LoVo (cell line): Measurements from ENCODE around the gene FNDC5.
A peak's percentile ranks its signal among the peaks of the same experiment; 100 is the strongest.
"Not testable (repeated sequence)": the region's sequence is repeated elsewhere in the genome, so short reads cannot be mapped to it uniquely, and the experiment has no call there.

Experiments
- DNase-seq: peaks from one replicate; pipeline ENCODE4 v3.0.0-alpha.2; 2016; ENCODE audit warnings: low spot score

FNDC5 gene

GRCh38 chr1:32870615-32871363 lies at the start of gene FNDC5:
TSS of gene FNDC5 (minus strand) at chr1:32870912.
- DNase-seq = no peak

- no peak for DNase-seq
Measured at GRCh38 chr1:32919811-32920733, 49.4 kb upstream of the FNDC5 start.

- DNase-seq = no peak
Measured at GRCh38 chr1:32918179-32918578, 47.5 kb upstream of the FNDC5 start.

- DNase-seq = no peak
Measured at GRCh38 chr1:32917521-32917920, 46.8 kb upstream of the FNDC5 start.

DNA sequence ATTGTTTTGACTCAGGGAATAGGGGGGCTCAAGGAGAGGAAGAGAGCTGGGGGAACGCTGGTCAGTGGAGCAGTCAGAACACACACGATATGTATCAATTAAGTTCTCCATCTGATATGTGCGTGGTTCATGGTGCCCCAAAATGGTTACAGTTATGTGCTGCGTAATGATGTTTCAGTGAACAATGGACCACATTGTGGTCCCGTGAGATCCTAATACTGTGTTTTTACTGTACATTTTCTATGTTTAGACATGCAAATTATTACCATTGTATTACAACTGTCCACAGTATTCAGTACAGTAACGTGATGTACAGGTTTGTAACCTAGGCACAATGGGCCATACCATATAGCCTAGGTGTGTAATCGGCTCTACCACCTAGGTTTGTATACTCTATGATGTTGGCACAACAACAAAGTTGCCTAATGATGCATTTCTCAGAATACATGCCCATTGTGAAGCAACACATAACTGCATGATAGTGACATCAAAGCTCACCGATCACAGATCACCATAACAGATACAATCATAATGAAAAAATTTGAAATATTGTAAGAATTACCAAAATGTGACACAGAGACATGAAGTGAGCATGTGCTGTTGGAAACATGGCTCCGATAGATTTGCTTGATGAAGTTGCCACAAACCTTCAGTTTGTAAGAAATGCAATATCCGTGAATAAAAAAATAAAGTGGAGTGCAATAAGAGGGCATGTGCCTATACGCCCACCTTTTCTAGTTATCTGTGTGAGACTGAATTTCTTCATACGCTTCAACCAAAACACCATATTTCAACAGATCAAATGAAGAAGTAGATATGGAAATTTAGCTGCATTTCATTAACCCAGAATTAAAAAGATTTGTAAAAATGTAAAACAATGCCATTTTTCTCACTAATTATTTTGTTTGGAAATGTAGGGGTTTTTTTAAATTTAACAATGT lies 45.3 kb upstream of the FNDC5 start:
- DNase-seq = no peak

- no peak for DNase-seq
Measured at GRCh38 chr1:32910319-32910718, 39.6 kb upstream of the FNDC5 start.

DNA sequence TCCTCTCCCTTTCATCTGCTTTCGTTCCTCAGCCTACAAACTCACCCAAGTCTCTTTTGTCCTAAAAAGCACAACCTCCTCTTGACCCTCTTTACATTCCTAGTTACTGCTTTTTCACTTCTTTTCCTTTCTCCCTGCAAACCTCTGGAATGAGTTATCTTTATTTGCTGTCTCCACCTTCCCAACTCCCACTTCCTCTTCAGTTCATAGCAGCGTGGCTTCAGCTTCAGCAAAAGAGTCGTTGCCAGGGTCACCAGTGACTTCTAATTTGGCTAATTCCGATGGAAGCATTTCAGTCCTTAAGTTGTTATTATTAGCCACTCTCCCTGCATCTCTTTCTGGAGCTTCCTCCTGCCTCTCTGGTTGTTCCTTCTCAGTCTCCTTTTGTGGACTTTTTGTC lies 36.7 kb upstream of the FNDC5 start:
- DNase-seq = no peak

DNA sequence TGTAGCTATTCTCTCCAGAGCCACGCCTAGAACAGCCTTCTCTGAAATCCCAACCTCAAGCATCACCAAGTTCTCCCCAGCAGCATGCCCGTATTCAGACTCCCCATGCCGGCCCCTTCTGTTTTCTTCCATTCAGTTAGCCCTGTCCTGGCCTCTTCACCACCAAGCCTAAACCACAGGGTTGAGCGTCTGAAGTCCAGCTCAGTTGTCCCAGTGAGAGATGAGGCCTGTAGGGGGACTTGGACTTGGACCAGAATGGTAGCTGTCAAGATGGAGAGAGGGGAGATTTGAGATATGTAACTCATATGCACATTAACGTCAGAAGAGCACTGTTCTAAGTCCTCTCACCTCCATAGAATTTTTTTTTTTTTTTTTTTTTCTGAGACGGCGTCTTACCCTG lies 35.9 kb upstream of the FNDC5 start:
- DNase-seq = no peak

- not testable (repeated sequence) for DNase-seq
Measured at GRCh38 chr1:32905588-32905987, 34.9 kb upstream of the FNDC5 start.

GRCh38 chr1:32904797-32905196 lies 34.1 kb upstream of the FNDC5 start:
- no peak for DNase-seq

GRCh38 chr1:32903991-32904785 lies 33.5 kb upstream of the FNDC5 start:
- peak; percentile 68 for DNase-seq

GRCh38 chr1:32902535-32902920 lies 31.8 kb upstream of the FNDC5 start:
- no peak for DNase-seq

DNA sequence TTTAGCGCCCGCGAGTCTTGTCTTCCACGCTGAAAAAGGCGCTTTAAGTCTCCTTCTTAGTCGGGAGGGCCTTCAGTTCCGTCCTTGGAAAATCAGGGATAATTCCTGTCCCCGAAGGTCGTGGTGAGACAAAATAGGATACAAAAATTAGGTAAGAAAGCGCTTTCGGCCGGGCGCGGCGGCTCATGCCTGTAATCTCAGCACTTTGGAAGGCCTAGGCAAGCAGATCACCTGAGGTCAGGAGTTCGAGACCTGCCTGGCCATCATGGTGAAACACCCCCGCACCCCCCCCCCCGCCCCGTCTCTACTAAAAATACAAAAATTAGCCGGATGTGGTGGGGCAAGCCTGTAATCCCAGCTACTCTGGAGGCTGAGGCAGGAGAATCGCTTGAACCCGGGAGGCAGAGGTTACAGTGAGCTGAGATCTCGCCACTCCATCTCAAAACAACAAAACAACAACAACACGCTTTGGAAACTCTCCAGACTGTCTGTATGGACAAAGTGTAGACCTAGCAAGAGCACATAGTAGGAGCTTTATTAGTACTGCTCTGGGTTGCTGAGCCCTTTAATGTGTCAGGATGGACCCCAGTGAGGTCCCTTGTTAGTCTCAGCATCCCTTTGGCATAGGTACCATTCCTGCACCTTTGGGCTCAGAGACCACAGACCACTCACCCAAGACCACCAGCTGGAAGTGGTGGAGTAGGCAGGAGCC lies 31.3 kb upstream of the FNDC5 start:
- no peak for DNase-seq

GRCh38 chr1:32900956-32901822 lies 30.5 kb upstream of the FNDC5 start, which contains the start of gene TMEM54:
TSS of gene TMEM54 (minus strand) at chr1:32901389. CDS start at chr1:32901238, 151 bp downstream.
- peak; percentile 58 for DNase-seq

DNA sequence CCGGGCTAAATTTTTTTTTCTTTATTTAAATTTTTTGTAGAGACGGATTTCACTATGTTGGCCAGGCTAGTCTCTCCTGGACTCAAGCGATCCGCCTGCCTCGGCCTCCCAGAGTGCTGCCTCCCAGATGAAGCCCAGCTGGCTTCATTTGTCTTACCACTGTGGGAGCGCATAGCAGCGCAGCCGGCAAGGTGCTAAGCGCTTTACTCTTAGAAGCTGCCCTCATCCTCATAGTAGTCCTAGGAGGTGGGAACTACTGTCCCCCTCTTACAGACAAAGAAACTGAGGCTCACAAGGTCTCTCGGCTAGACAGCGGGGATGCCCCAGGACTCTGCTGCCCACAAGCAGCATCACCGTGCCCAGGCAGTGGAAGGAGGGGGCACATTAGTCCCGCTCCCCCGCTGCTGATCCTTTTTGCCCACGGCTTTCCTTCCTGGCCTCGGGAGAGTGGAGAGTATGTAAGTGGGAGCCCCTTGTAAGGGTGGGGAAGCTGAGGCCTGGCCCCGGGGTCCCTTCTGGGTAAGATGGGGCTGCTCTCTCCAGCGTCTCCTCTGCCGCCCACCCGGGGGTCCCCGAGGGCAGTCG lies 29.8 kb upstream of the FNDC5 start:
- no peak for DNase-seq

GRCh38 chr1:32899586-32900296 lies 29.0 kb upstream of the FNDC5 start:
- DNase-seq = no peak

DNA sequence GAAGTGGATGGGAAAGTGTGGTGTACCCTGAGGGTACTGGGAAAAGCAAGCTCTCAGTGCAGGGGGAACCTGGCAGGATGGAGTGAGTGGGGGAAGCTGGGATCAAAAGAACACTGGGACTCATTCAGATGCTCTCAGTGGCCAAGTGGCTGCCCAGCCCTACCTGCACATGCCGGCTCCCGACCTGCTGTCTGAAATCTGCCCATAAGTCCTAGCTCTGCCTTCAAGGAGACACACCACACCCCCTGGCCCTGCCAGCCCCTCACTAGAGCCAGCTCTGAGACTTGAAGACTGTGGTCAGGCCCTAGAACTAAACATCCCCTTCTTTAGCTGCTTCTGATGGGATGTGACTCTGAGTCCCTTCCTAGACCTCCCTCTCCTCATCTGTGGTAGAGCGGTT lies 28.2 kb upstream of the FNDC5 start:
- DNase-seq = no peak

DNA sequence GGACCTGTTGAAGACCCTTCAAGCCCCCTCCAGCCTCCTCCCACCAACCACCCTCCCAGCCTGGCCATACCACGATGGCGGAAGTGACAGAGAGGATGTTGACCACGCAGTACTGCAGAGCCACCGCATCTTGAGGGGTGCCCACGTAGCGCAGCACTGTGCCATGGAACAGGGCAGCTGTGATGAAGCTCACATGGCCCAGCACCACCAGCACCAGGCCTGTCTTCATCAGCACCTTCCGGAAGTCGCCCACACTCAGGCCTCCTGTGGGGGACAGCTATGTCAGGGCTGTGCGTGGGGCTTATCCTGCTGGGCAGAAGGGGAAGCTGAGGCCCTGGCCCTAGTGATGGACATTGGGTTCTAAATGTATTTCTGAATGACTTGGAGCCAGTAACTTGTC lies 27.3 kb upstream of the FNDC5 start:
- no peak for DNase-seq
